ACC112 (cell line): ENCODE data around the gene KDM4B.

ENCODE experiments used
- H2AFZ ChIP-seq: fragments of 200-600 bp; sonication (generic); one replicate; pipeline ENCODE4 v1.6.0; 2017; ENCODE audit warnings: antibody characterized with exemption, low read length; ENCODE audit not compliant: unreplicated experiment
- H3K27ac ChIP-seq: fragments of 200-600 bp; sonication (generic); 2 replicates; pipeline ENCODE4 v1.5.1; 2014; ENCODE audit warnings: low read depth, mild to moderate bottlenecking, antibody characterized with exemption, low read length, moderate library complexity
- H3K27me3 ChIP-seq: fragments of 200-600 bp; sonication (generic); 2 replicates; pipeline ENCODE4 v1.6.1; 2014; ENCODE audit warnings: mild to moderate bottlenecking, antibody characterized with exemption, low read length, moderate library complexity, mixed read lengths; ENCODE audit not compliant: insufficient read depth
- H3K36me3 ChIP-seq: fragments of 200-600 bp; sonication (generic); 2 replicates; pipeline ENCODE4 v1.6.1; 2016; ENCODE audit warnings: mild to moderate bottlenecking, antibody characterized with exemption, low read length, moderate library complexity, mixed read lengths; ENCODE audit not compliant: insufficient read depth
- H3K4me1 ChIP-seq: fragments of 200-600 bp; sonication (generic); one replicate; pipeline ENCODE4 v1.6.1; 2016; ENCODE audit warnings: low read length, mixed read lengths; ENCODE audit not compliant: insufficient read depth, unreplicated experiment, control insufficient read depth
- H3K4me3 ChIP-seq: fragments of 200-600 bp; sonication (generic); 2 replicates; pipeline ENCODE4 v1.5.1; 2014; ENCODE audit warnings: mild to moderate bottlenecking, low read depth, low read length
- H3K79me2 ChIP-seq: fragments of 200-600 bp; sonication (generic); one replicate; pipeline ENCODE4 v1.6.0; 2016; ENCODE audit warnings: low read length; ENCODE audit not compliant: control insufficient read depth, unreplicated experiment, insufficient read depth

KDM4B gene

GRCh38 chr19:5132206-5132560 lies 163.3 kb downstream of the KDM4B start:
- no peak overlapping the region for H3K4me3 ChIP-seq
- no peaks in the 10 kb centered on the region for H3K4me1 ChIP-seq
- H3K27me3 ChIP-seq = no peaks in the 10 kb centered on the region
- H3K79me2 ChIP-seq = no peaks in the 10 kb centered on the region
- no peaks in the 10 kb centered on the region for H3K36me3 ChIP-seq
- no peak overlapping the region for H2AFZ ChIP-seq
- no peak overlapping the region for H3K27ac ChIP-seq

GRCh38 chr19:5132698-5133651 lies 164.1 kb downstream of the KDM4B start:
- Histone ChIP-seq H3K27me3 (no peaks in the 10 kb centered on the region), H3K36me3 (no peaks in the 10 kb centered on the region), H3K79me2 (no peaks in the 10 kb centered on the region), H3K4me1 (no peaks in the 10 kb centered on the region), H3K4me3 (no peak overlapping the region), H2AFZ (no peak overlapping the region), H3K27ac (no peak overlapping the region)

GRCh38 chr19:5133986-5134595 lies 165.2 kb downstream of the KDM4B start:
- H2AFZ ChIP-seq = no peak overlapping the region
- no peaks in the 10 kb centered on the region for H3K79me2 ChIP-seq
- no peak overlapping the region for H3K4me3 ChIP-seq
- no peak overlapping the region for H3K27ac ChIP-seq
- no peaks in the 10 kb centered on the region for H3K27me3 ChIP-seq
- H3K4me1 ChIP-seq = no peaks in the 10 kb centered on the region
- H3K36me3 ChIP-seq = no peaks in the 10 kb centered on the region

GRCh38 chr19:5134691-5135090 lies 165.8 kb downstream of the KDM4B start:
- H3K27me3 ChIP-seq = no peaks in the 10 kb centered on the region
- no peaks in the 10 kb centered on the region for H3K36me3 ChIP-seq
- H3K4me3 ChIP-seq = no peak overlapping the region
- no peak overlapping the region for H3K27ac ChIP-seq
- no peak overlapping the region for H2AFZ ChIP-seq
- no peaks in the 10 kb centered on the region for H3K79me2 ChIP-seq
- no peaks in the 10 kb centered on the region for H3K4me1 ChIP-seq

- Histone ChIP-seq H3K4me1 (no peaks in the 10 kb centered on the region), H3K4me3 (no peak overlapping the region), H3K79me2 (no peaks in the 10 kb centered on the region), H2AFZ (no peak overlapping the region), H3K36me3 (no peaks in the 10 kb centered on the region), H3K27me3 (no peaks in the 10 kb centered on the region), H3K27ac (no peak overlapping the region)
These were observed 167.4 kb downstream of the KDM4B start for GRCh38 chr19:5136073-5136855.

GRCh38 chr19:5137114-5137513 lies 168.2 kb downstream of the KDM4B start:
- Histone ChIP-seq H3K4me1 (no peaks in the 10 kb centered on the region), H2AFZ (no peak overlapping the region), H3K79me2 (no peaks in the 10 kb centered on the region), H3K4me3 (no peak overlapping the region), H3K36me3 (no peaks in the 10 kb centered on the region), H3K27ac (no peak overlapping the region), H3K27me3 (no peaks in the 10 kb centered on the region)

- H3K4me1 ChIP-seq = no peaks in the 10 kb centered on the region
- no peak overlapping the region for H3K4me3 ChIP-seq
- no peaks in the 10 kb centered on the region for H3K79me2 ChIP-seq
- no peak overlapping the region for H2AFZ ChIP-seq
- no peaks in the 10 kb centered on the region for H3K36me3 ChIP-seq
- H3K27me3 ChIP-seq = no peaks in the 10 kb centered on the region
- H3K27ac ChIP-seq = no peak overlapping the region
These were observed 168.7 kb downstream of the KDM4B start for GRCh38 chr19:5137571-5138124.

- Histone ChIP-seq H3K27ac (no peak overlapping the region), H2AFZ (no peak overlapping the region)
These were observed 170.0 kb downstream of the KDM4B start for GRCh38 chr19:5138606-5139582.

GRCh38 chr19:5139583-5140325 lies 170.8 kb downstream of the KDM4B start:
- Histone ChIP-seq H3K27me3 (no peaks in the 10 kb centered on the region), H3K27ac (no peak overlapping the region)

More at GRCh38 chr19:5138606-5139582, 170.0 kb downstream of the KDM4B start:
- H3K27me3 ChIP-seq = no peaks in the 10 kb centered on the region
- no peaks in the 10 kb centered on the region for H3K36me3 ChIP-seq
- H3K4me3 ChIP-seq = no peak overlapping the region
- H3K4me1 ChIP-seq = no peaks in the 10 kb centered on the region
- H3K79me2 ChIP-seq = no peaks in the 10 kb centered on the region

More at GRCh38 chr19:5139583-5140325, 170.8 kb downstream of the KDM4B start:
- Histone ChIP-seq H2AFZ (no peak overlapping the region), H3K79me2 (no peaks in the 10 kb centered on the region), H3K4me3 (no peak overlapping the region), H3K4me1 (no peaks in the 10 kb centered on the region), H3K36me3 (no peaks in the 10 kb centered on the region)
